Stimulated activated effector memory CD8-positive, alpha-beta T cell treated with anti-CD3 and anti-CD28 coated beads, Interleukin-12 subunit alpha, Interleukin-12 subunit beta, amount 100 ng/mL, for 72 hours (primary cell): ENCODE results near the gene ANO1.
A peak's percentile ranks its signal among the peaks of the same experiment; 100 is the strongest.

Experiments used
- ATAC-seq: fragments of 150-1000 bp; cut with Tn5 transposase; 2 replicates; pipeline ENCODE4 v1.10.0; 2021
- DNase-seq, 2 donors: peaks; one replicate each; pipeline ENCODE4 v3.0.0; 2021 to 2022; ENCODE audit warnings: low spot score in 2 of 2
- H3K27ac Mint-ChIP-seq: one replicate; pipeline ENCODE4 v1.8.0; 2022; ENCODE audit warnings: mild to moderate bottlenecking, mixed read lengths
- H3K36me3 Mint-ChIP-seq: one replicate; pipeline ENCODE4 v1.8.0; 2022; ENCODE audit warnings: mild to moderate bottlenecking, mixed read lengths
- H3K4me1 Mint-ChIP-seq: one replicate; pipeline ENCODE4 v1.8.0; 2022; ENCODE audit warnings: mixed read lengths
- H3K4me3 Mint-ChIP-seq: one replicate; pipeline ENCODE4 v1.8.0; 2022; ENCODE audit warnings: mild to moderate bottlenecking, mixed read lengths
- H3K9me3 Mint-ChIP-seq: one replicate; pipeline ENCODE4 v1.8.0; 2022; ENCODE audit warnings: mixed read lengths

Gene ANO1

DNA sequence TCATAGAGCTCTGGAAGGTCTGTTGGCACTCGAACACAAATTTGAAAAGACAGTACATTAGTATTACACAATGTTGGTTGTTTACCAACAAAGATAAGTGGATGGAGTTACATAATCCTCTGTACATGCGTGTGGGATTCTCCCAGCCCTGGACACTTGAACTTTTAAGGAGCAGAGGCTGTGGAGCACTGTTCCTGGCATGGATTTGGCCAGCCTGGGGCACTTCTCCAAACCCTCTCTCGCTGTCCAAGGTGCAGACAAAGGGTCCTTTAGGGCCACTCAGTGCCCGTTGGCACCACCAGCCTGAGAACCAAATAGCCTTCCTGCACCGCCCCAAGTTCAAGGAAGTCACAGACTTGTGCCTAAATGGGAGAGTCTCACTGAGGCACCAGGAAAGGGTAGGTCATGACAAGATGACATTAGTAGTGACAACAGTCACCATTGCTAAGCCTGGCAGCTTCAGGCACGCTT lies 1.6 kb upstream of the ANO1 start:
- H3K27ac Mint-ChIP-seq: no peak overlapping the region
- no peak for ATAC-seq
- H3K36me3 Mint-ChIP-seq: no peaks in the 10 kb centered on the region
- no peak overlapping the region for H3K4me3 Mint-ChIP-seq
- peaks cover 11% of the 10 kb centered on the region for H3K4me1 Mint-ChIP-seq
- no peaks in the 10 kb centered on the region for H3K9me3 Mint-ChIP-seq
- no peak for DNase-seq

DNA sequence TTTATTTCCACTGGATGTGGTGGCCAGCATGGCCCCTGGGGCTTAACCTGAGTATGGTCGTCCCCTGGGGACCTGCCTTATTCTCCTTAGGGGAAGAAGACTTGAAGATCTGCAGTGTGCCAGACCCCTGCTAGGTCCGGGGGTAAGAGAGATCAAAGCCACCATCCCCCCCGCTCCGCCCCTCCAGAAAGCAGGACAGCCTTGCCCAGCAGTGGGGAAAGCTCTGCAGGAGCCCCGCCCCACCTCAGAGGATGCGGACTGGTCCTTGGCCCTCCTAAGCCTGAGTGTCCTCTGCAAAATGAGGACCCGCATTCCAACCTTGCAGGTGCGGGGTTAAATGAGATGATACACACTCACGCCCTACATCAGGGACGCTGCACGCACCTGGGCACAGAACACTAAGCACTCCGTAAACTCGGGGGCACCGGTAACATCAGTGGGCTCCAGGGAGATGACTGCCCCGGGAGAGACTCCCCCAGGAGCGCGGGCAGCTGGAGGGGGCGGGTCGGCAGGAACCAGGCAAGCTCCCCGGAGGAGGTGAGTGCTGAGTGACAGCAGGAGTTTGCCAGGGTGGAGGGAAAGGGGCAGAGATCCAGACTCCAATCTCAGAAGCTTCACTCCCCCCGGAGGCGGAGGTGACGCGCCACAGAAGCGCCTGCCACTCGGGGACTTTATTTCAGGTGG lies 564 bp upstream of the ANO1 start:
- H3K36me3 Mint-ChIP-seq: no peaks in the 10 kb centered on the region
- ATAC-seq (no peak), DNase-seq (no peak)
- H3K4me1 Mint-ChIP-seq: peaks cover 11% of the 10 kb centered on the region
- H3K4me3 Mint-ChIP-seq: no peak overlapping the region
- H3K9me3 Mint-ChIP-seq: no peaks in the 10 kb centered on the region
- H3K27ac Mint-ChIP-seq: no peak overlapping the region

DNA sequence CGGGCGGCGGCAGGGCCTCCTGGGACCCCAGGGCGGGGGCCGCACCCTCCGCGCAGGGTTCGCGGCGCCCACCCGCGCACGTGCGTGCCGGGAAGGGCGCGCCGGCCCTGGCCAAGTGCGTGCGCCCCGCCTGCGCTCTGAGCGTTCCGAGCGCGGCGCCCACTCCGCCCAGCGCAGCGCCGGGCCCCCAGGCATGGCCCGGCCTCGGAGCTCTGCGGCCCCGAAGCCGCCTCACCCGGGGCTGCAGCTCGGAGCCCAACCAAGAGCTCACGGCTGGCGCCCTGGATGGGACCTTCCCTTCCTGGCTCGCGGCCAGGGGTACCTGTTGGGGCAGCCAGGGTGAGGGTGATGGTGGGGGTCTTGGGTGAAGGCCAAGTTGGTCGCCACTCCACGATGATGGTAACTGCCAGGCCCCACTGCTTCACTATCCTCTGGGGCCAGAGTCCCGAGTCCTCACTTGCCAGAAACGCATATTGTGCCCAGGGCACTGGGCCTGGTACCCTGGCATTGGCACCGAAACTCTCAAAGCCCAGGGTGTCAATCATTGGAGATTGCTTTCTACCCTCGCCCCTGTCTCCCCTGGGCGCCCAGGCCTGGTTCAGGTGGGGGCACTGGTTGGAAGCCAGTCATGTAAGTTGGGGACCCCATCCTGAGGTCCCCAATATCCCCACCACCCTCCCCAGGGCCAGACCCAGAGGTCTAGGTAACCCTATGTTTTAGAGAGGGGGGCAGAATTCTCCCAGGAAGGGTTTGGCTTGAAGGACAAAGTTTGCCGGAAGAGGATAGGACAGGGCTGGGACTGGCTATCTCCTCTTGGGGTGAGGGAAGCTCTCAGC lies 882 bp downstream of the ANO1 start:
- ATAC-seq: no peak
- no peaks in the 10 kb centered on the region for H3K9me3 Mint-ChIP-seq
- no peaks in the 10 kb centered on the region for H3K36me3 Mint-ChIP-seq
- H3K4me1 Mint-ChIP-seq: peaks cover 3% of the 10 kb centered on the region
- H3K27ac Mint-ChIP-seq: no peak overlapping the region
- no peak for DNase-seq
- H3K4me3 Mint-ChIP-seq: no peak overlapping the region

- H3K9me3 Mint-ChIP-seq: no peaks in the 10 kb centered on the region
Observed at GRCh38 chr11:70079691-70080090, 1.6 kb downstream of the ANO1 start.

GRCh38 chr11:70080763-70081162 lies 2.6 kb downstream of the ANO1 start:
- DNase-seq (no peak), ATAC-seq (peak; percentile 9)
- H3K4me3 Mint-ChIP-seq: no peak overlapping the region
- H3K27ac Mint-ChIP-seq: no peak overlapping the region
- no peaks in the 10 kb centered on the region for H3K9me3 Mint-ChIP-seq
- H3K36me3 Mint-ChIP-seq: no peaks in the 10 kb centered on the region
- H3K4me1 Mint-ChIP-seq: no peaks in the 10 kb centered on the region

More at GRCh38 chr11:70079691-70080090, 1.6 kb downstream of the ANO1 start:
- Mint-ChIP-seq H3K4me1 (no peaks in the 10 kb centered on the region), H3K4me3 (no peak overlapping the region), H3K27ac (no peak overlapping the region), H3K36me3 (no peaks in the 10 kb centered on the region)
- ATAC-seq (no peak), DNase-seq (no peak)

DNA sequence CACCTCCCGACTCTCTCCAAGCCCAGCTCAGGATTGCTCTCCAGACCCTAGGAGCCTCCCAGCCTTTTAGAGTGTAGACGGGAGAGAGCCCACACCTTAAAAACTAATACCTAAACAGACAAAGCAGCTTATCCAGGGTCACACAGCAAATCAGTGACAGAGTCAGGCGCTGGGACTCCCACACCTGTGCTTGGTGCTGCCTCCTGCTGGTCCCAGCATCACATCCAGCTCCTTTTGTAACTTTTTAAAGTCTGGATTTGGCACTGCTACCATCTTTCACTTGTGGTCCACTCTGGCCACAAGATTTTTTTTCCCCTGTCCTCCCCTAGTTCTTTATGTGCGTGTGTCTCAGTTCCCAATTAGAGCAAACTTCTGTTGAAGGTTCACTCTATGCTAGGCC lies 4.7 kb downstream of the ANO1 start:
- DNase-seq (no peak), ATAC-seq (no peak)
- H3K4me1 Mint-ChIP-seq: no peaks in the 10 kb centered on the region
- no peak overlapping the region for H3K4me3 Mint-ChIP-seq
- no peaks in the 10 kb centered on the region for H3K9me3 Mint-ChIP-seq
- no peak overlapping the region for H3K27ac Mint-ChIP-seq
- H3K36me3 Mint-ChIP-seq: no peaks in the 10 kb centered on the region

- H3K4me3 Mint-ChIP-seq: no peak overlapping the region
- no peaks in the 10 kb centered on the region for H3K9me3 Mint-ChIP-seq
Observed at GRCh38 chr11:70084046-70084984, 6.2 kb downstream of the ANO1 start.

DNA sequence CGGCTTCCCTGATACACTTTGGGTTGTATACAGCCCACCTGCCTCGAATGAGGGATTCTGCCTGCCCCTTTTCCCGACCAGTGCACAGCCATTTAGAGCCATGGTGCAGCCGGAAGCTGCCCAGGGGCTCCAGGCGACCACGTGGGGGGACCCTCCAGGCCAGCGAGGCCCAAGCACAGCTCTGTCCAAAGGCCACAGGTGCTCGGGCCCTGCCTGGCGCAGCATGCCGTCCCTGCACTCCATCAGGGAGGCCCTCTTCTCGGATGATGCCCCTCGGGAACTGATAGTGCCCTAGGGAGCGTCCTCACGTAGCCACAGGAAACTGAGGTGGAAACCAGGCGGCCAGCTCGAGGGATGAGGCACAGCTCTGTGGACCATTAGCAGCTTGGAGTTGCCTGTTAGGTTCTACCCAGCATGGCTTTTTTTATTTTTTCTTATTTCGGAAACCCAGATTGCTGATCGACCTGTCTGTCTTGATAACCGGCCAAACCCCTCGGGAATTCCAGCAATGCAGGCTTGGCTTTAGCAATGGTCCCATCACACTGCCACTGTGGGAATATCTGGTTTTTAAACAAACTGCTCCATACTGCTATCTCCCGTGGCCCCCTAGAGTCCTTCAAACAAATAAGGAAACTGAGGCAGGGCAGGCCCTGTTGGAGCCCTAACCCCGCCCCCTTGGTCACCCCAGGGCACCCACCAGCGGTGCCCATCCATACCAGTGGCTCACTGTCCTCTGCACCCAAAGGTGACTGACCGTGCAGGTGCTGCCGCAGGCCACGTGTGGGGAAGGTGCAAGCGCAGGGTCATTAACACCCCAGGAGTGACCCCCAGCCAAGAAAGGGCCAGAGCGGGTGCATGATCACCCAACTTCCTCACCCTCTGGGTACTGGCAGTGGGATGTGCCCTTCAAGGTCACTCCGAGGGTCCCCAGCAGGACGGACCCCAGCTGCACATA lies 8.0 kb downstream of the ANO1 start:
- Mint-ChIP-seq H3K27ac (no peak overlapping the region), H3K36me3 (no peaks in the 10 kb centered on the region), H3K9me3 (no peaks in the 10 kb centered on the region), H3K4me1 (no peaks in the 10 kb centered on the region), H3K4me3 (no peak overlapping the region)
- DNase-seq: no peak
- ATAC-seq: no peak

More at GRCh38 chr11:70084046-70084984, 6.2 kb downstream of the ANO1 start:
- DNase-seq (no peak), ATAC-seq (no peak)
- Mint-ChIP-seq H3K27ac (no peak overlapping the region), H3K4me1 (no peaks in the 10 kb centered on the region), H3K36me3 (no peaks in the 10 kb centered on the region)

DNA sequence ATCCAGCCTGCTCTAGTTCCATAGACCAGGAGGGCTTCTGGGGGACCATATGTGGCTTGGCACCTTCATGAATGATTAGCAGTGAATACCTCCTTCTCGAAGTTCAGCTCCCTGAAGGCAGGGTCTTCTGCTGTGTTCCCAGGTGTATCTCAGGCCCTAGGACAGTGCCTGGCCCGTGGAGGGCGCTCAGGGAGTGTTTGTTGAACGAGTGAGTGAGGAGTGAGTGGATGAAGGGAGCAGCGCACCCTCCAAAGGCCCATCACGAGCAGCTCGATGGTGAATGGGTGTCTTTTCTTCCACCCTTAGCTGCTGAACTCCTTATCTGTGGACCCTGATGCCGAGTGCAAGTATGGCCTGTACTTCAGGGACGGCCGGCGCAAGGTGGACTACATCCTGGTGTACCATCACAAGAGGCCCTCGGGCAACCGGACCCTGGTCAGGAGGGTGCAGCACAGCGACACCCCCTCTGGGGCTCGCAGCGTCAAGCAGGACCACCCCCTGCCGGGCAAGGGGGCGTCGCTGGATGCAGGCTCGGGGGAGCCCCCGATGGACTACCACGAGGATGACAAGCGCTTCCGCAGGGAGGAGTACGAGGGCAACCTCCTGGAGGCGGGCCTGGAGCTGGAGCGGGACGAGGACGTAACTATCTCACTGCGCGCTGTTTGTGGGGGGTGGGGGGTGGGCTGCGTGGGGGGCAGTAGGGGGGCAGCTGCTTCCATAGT lies 9.5 kb downstream of the ANO1 start:
- H3K27ac Mint-ChIP-seq: no peak overlapping the region
- no peak for DNase-seq

GRCh38 chr11:70088735-70089250 lies 10.7 kb downstream of the ANO1 start:
- H3K4me3 Mint-ChIP-seq: no peak overlapping the region
- H3K4me1 Mint-ChIP-seq: no peaks in the 10 kb centered on the region
- DNase-seq (no peak), ATAC-seq (no peak)
- H3K27ac Mint-ChIP-seq: no peak overlapping the region
- no peaks in the 10 kb centered on the region for H3K9me3 Mint-ChIP-seq
- H3K36me3 Mint-ChIP-seq: no peaks in the 10 kb centered on the region

More for the DNA sequence above, 9.5 kb downstream of the ANO1 start:
- Mint-ChIP-seq H3K4me3 (no peak overlapping the region), H3K36me3 (no peaks in the 10 kb centered on the region), H3K4me1 (no peaks in the 10 kb centered on the region), H3K9me3 (no peaks in the 10 kb centered on the region)
- ATAC-seq: no peak

DNA sequence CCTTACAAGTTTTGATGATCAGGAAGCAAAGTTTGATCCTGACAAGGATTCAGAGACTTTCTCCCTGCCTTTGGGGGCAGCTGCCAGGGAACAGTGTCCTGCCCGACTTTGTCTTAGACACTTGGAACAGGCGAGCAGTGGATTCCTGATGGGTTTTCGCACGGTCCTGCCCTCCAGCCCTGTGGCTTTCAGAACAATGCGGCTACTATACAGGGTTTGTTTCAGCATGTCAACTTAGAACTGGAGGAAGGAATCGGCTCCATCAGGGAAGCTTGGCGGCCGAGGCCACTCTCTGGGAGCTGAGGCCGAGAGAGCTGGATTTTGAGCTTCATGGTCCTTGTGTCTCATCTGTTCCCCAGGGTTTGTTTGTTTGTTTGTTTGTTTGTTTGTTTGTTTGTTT lies 11.5 kb downstream of the ANO1 start:
- no peak for DNase-seq
- H3K4me3 Mint-ChIP-seq: no peak overlapping the region
- H3K9me3 Mint-ChIP-seq: no peaks in the 10 kb centered on the region
- no peaks in the 10 kb centered on the region for H3K36me3 Mint-ChIP-seq
- ATAC-seq: no peak
- H3K27ac Mint-ChIP-seq: no peak overlapping the region
- no peaks in the 10 kb centered on the region for H3K4me1 Mint-ChIP-seq

DNA sequence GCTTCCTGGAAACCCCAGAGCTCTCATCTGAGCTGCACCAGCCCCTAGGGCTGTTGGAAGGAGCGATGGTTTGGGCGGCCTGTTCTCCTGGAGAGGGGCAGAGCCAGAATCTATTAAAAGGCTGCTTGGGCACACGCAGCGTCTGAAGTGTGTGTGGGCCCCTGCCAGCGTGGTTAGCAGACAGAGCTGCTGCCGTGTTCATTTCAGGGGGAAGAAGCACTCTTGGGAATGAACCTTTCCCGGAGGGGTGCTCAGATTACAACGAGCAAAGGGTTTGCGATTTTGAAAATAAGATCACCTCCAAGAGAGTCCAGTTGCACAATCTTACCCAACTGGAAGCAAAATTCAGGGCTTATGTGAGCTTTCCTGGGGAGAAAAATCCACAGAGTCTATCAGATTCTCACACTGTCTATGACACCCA lies 12.9 kb downstream of the ANO1 start:
- no peaks in the 10 kb centered on the region for H3K4me1 Mint-ChIP-seq

GRCh38 chr11:70091638-70092037 lies 13.5 kb downstream of the ANO1 start:
- H3K4me1 Mint-ChIP-seq: no peaks in the 10 kb centered on the region
- H3K36me3 Mint-ChIP-seq: no peaks in the 10 kb centered on the region
- H3K4me3 Mint-ChIP-seq: no peak overlapping the region
- DNase-seq: no peak
- ATAC-seq: no peak
- H3K27ac Mint-ChIP-seq: no peak overlapping the region
- H3K9me3 Mint-ChIP-seq: no peaks in the 10 kb centered on the region

More for the DNA sequence above, 12.9 kb downstream of the ANO1 start:
- Mint-ChIP-seq H3K36me3 (no peaks in the 10 kb centered on the region), H3K27ac (no peak overlapping the region), H3K9me3 (no peaks in the 10 kb centered on the region), H3K4me3 (no peak overlapping the region)
- ATAC-seq (no peak), DNase-seq (no peak)
